Esophagus muscularis mucosa (tissue), 4 donors: ENCODE results near the gene PDGFD. TPM values are rescaled to one million over a fixed set of nuclear protein-coding genes. Genes with fewer than 3 reads are reported as not detected.

Source experiments
- DNase-seq: peaks from one replicate; pipeline ENCODE4 v3.0.0-alpha.2; 2017; ENCODE audit errors: extremely low spot score
- H3K27ac ChIP-seq, 4 donors: fragments of 200-600 bp; sonication (generic); replicated peaks in 1 of 4; 1 replicate in 3 of 4; 2 replicates in 1 of 4; pipeline ENCODE4 v1.5.1; 2016 to 2019; ENCODE audit warnings: mild to moderate bottlenecking in 1 of 4
- H3K27me3 ChIP-seq, 4 donors: fragments of 200-600 bp; sonication (generic); one replicate each; pipeline versions ENCODE4 v1.5.1 to v1.6.0; 2016 to 2019
- H3K36me3 ChIP-seq, 4 donors: fragments of 200-600 bp; sonication (generic); one replicate each; pipeline ENCODE4 v1.5.1; 2016 to 2019
- H3K4me1 ChIP-seq, 4 donors: fragments of 200-600 bp; sonication (generic); one replicate each; pipeline ENCODE4 v1.5.1; 2016 to 2019
- H3K4me3 ChIP-seq, 4 donors: fragments of 200-600 bp; sonication (generic); 1 replicate in 2 of 4; 2 replicates in 2 of 4; pipeline ENCODE4 v1.5.1; 2016 to 2019; ENCODE audit warnings: mild to moderate bottlenecking in 4 of 4, moderate library complexity in 1 of 4
- H3K9me3 ChIP-seq, 4 donors: fragments of 200-600 bp; sonication (generic); 1 replicate in 3 of 4; 2 replicates in 1 of 4; pipeline ENCODE4 v1.5.1; 2016 to 2019
- EP300 ChIP-seq: sonication (generic); formaldehyde crosslinking; IDR thresholded peaks from one replicate; pipeline ENCODE4 v1.6.1; 2017; ENCODE audit warnings: antibody characterized with exemption
- POLR2A ChIP-seq: fragments of 450-650 bp; IDR thresholded peaks from one replicate; pipeline ENCODE4 v1.6.1; 2017; ENCODE audit warnings: antibody characterized with exemption, moderate library complexity, mild to moderate bottlenecking, low read depth
- POLR2AphosphoS5 ChIP-seq, 2 donors: sonication (generic); formaldehyde crosslinking; IDR thresholded peaks; one replicate each; pipeline ENCODE4 v1.6.1; 2017; ENCODE audit warnings: antibody characterized with exemption in 2 of 2
- WGBS: methylation state at CpG from one replicate; pipeline ENCODE4 v1.1.5; 2018; 5-methylcytosine and 5-hydroxymethylcytosine counted together
- intact Hi-C: fragments of 100-400 bp; cut with DNase I; formaldehyde crosslinking; loops from one replicate; pipeline ENCODE4 v1.15.1; 2023
- total RNA-seq, 4 donors: library from RNA; depleted of rRNA; stranded (reverse); fragments of >200 nt; gene quantifications; one replicate each; pipeline versions ENCODE4 v1.1.0 to v1.2.1, GENCODE V29; 2016
- TF ChIP-seq, protein P1 (sequence below), 3 experiments: fragments of 200-600 bp in 2 of 3; fragments of 450-650 bp in 1 of 3; sonication (generic) in 2 of 3; IDR thresholded peaks; one replicate each; pipeline ENCODE4 v1.5.1; 2017 to 2019; ENCODE audit warnings: antibody characterized with exemption in 3 of 3, mild to moderate bottlenecking in 2 of 3, moderate library complexity in 1 of 3

The PDGFD gene
- total RNA-seq, 4 donors from 2014 or later, result 4.2 to 8.6 (median 6.5) TPM

DNA sequence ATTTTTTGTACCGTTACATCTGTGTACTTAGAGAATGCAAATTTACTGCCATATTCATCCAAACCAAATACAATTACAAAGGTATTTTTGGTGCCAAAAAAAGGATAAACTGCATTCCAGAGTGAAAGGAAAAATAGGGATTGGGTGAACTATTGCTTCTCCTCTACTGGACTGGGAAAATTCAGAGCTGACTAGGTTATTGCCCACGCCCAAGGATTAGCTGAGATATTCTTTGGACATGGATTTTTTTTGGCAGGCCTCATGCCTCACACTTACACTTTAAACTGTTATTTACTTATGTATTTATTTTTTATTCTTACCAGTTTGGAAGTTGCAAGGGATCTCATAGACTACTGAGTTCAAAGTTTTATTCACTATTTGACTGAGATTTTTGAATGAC is 203.8 kb downstream of the PDGFD start:
- TF ChIP-seq EP300 (no peak), POLR2AphosphoS5 (IDR thresholded peaks at IDR 0.05) (no peak), POLR2A (no peak)
- TF ChIP-seq, protein P1, sequence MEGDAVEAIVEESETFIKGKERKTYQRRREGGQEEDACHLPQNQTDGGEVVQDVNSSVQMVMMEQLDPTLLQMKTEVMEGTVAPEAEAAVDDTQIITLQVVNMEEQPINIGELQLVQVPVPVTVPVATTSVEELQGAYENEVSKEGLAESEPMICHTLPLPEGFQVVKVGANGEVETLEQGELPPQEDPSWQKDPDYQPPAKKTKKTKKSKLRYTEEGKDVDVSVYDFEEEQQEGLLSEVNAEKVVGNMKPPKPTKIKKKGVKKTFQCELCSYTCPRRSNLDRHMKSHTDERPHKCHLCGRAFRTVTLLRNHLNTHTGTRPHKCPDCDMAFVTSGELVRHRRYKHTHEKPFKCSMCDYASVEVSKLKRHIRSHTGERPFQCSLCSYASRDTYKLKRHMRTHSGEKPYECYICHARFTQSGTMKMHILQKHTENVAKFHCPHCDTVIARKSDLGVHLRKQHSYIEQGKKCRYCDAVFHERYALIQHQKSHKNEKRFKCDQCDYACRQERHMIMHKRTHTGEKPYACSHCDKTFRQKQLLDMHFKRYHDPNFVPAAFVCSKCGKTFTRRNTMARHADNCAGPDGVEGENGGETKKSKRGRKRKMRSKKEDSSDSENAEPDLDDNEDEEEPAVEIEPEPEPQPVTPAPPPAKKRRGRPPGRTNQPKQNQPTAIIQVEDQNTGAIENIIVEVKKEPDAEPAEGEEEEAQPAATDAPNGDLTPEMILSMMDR (IDR thresholded peaks at IDR 0.05), result no peak
- no peak for DNase-seq
- H3K4me1 ChIP-seq, result peaks cover 0 to 14% (median 0%) of the 10 kb centered on the region in 4 donors
- intact Hi-C loops, result no loop called here
- no peaks in the 10 kb centered on the region for H3K36me3 ChIP-seq
- no peak overlapping the region for H3K27ac ChIP-seq
- no peak overlapping the region for H3K4me3 ChIP-seq
- H3K9me3 ChIP-seq, result no peaks in the 10 kb centered on the region
- H3K27me3 ChIP-seq, result no peaks in the 10 kb centered on the region
- WGBS, result 79% methylated on average over 2 of the region's 2 CpGs

DNA sequence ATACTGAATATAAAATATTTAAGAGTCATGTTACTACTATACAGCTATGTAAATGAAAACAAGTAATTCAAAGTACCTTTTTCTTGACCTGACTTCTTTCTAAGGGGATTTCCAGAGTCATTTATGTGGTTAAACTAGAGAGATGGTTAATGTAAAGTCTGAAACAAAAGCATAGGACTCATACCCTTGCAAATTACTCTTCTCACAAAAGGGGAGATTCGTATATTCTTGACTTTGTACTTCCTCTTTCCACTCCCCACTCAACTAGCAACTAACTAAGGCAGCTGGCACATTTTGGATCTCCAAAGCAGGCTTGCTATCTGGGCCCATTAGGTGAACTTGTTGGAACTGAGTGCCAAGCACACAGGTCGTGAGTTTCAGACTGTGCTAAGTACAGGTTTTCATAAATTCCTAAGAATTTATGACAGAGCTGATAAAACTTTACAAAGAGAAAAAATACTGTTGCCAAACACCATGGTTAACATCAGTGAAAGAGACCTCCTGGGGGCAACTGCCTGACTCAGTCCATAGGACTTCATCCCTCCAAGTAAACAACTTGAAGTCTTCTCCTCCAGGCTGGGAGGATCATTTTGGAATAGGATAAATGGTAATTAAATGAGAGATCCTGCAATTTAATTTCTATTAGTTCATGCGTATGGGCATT is 204.5 kb downstream of the PDGFD start:
- WGBS, result 90% methylated on average over 3 of the region's 3 CpGs
- intact Hi-C loops, result no loop called here
- no peaks in the 10 kb centered on the region for H3K27me3 ChIP-seq
- H3K4me1 ChIP-seq, result peaks cover 0 to 14% (median 0%) of the 10 kb centered on the region in 4 donors
- DNase-seq, result no peak
- no peak overlapping the region for H3K27ac ChIP-seq
- no peaks in the 10 kb centered on the region for H3K9me3 ChIP-seq
- no peaks in the 10 kb centered on the region for H3K36me3 ChIP-seq
- TF ChIP-seq, protein P1 (IDR thresholded peaks at IDR 0.05), result no peak
- no peak for TF ChIP-seq EP300
- no peak for TF ChIP-seq POLR2A
- TF ChIP-seq POLR2AphosphoS5 (IDR thresholded peaks at IDR 0.05), result no peak
- H3K4me3 ChIP-seq, result no peak overlapping the region

DNA sequence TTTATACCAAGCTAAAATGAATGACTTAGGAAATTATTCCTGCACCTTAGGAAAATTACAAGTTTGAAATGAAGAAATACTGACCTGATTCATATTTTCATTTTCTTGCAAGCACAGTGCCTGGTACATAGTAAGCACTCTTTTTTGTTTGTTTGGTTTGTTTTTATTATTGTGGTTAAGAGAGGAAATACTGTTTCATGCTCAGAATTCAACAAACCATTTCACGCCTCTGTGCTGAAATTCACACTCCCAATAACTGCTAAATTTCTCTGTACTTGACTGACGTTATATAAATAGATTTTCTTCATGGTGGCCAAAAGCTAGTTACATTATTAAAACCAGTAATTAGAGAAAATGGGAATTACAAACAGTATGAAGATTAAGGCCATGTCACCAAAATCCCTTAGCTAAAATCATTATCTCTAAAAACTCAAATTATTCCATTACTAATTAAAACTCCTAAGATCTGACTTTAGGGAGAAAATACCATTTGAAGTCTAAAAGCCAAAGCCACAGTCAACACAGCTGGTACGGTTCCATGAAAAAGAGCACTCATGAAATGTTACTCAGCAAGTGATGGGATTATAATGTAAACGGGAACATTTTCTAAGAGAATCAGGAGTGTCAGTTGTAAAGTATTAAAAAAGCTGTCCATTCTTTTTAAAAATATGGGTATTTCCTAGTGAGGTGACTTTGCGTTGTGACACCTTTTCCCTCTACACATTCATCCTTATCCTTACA is 205.3 kb downstream of the PDGFD start:
- intact Hi-C loops, result no loop called here
- H3K27me3 ChIP-seq, result no peaks in the 10 kb centered on the region
- no peak overlapping the region for H3K27ac ChIP-seq
- TF ChIP-seq POLR2A (no peak), POLR2AphosphoS5 (IDR thresholded peaks at IDR 0.05) (no peak), EP300 (no peak)
- TF ChIP-seq, protein P1 (IDR thresholded peaks at IDR 0.05), result no peak
- H3K4me1 ChIP-seq, result peaks cover 0 to 14% (median 0%) of the 10 kb centered on the region in 4 donors
- no peak for DNase-seq
- H3K36me3 ChIP-seq, result no peaks in the 10 kb centered on the region
- H3K9me3 ChIP-seq, result no peaks in the 10 kb centered on the region
- no peak overlapping the region for H3K4me3 ChIP-seq
- WGBS, result 80% methylated on average over 5 of the region's 5 CpGs

DNA sequence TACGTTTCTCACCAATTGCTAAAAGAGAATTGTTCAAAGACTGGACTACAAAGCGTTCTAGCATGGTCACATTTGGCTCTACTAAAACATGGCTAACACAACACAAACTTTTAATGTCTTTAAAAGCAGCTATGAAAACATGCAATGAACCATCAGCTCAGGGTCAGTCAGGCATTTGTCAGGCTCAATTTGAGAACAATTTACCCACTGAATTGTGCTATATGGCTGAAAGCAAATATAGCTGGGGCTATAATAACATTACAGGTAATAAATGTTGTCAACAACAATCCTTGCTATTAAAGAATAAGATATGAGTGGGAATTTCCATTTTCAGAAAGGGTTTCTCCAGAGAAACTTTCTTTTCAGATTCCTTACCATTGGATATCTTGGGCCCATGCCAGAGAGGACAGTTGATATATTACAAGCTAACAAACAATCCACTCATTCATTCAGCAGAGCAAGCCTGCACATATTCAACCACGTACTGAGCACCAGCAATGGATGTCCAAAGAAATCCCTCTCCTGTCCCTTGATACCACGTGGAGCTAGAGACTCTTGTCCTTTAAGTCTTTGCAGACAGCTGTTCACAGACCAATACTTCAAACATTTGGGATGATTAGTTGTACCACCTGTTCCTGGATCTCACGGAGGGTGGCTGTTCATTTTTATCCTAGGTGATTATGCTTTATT is 210.0 kb downstream of the PDGFD start:
- TF ChIP-seq POLR2AphosphoS5 (IDR thresholded peaks at IDR 0.05) (no peak), EP300 (no peak), POLR2A (no peak)
- TF ChIP-seq, protein P1 (IDR thresholded peaks at IDR 0.05), result no peak
- no peak overlapping the region for H3K4me3 ChIP-seq
- no peaks in the 10 kb centered on the region for H3K9me3 ChIP-seq
- intact Hi-C loops, result no loop called here
- WGBS, result 80% methylated on average over 5 of the region's 5 CpGs
- H3K4me1 ChIP-seq, result no peaks in the 10 kb centered on the region
- H3K27ac ChIP-seq, result no peak overlapping the region
- DNase-seq, result no peak
- no peaks in the 10 kb centered on the region for H3K36me3 ChIP-seq
- H3K27me3 ChIP-seq, result no peaks in the 10 kb centered on the region
